ENCODE data around the gene LRP6. TPM values are rescaled to one million over a fixed set of nuclear protein-coding genes. Genes with fewer than 3 reads are reported as not detected.

The LRP6 gene
- total RNA-seq, 2 donors from 2014 or later: 1.8 to 2.0 TPM

- H3K4me1 Mint-ChIP-seq: peaks cover 2% of the 10 kb centered on the region
- no peak for ATAC-seq
- peaks cover 11% of the 10 kb centered on the region for H3K36me3 Mint-ChIP-seq (ENCODE audit: low read depth)
- H3K4me3 Mint-ChIP-seq: no peak overlapping the region
- H3K27me3 Mint-ChIP-seq: peaks cover 5% of the 10 kb centered on the region
- H3K27ac Mint-ChIP-seq: no peak overlapping the region
- DNase-seq: no peak
- H3K9me3 ChIP-seq (ENCODE audit: control insufficient read depth, low read length, poor library complexity, severe bottlenecking): no peaks in the 10 kb centered on the region
These were observed 65.5 kb downstream of the LRP6 start for GRCh38 chr12:12201274-12201758.

- DNase-seq: no peak
- no peak overlapping the region for H3K27ac Mint-ChIP-seq
- peaks cover 5% of the 10 kb centered on the region for H3K27me3 Mint-ChIP-seq
- no peaks in the 10 kb centered on the region for H3K9me3 ChIP-seq (ENCODE audit: control insufficient read depth, low read length, poor library complexity, severe bottlenecking)
- H3K36me3 Mint-ChIP-seq (ENCODE audit: low read depth): peaks cover 11% of the 10 kb centered on the region
- no peak overlapping the region for H3K4me3 Mint-ChIP-seq
- ATAC-seq: no peak
- peaks cover 2% of the 10 kb centered on the region for H3K4me1 Mint-ChIP-seq
These were observed 66.5 kb downstream of the LRP6 start for GRCh38 chr12:12200363-12200762.

- H3K4me1 Mint-ChIP-seq: peaks cover 3% of the 10 kb centered on the region
- ATAC-seq: no peak
- H3K27ac Mint-ChIP-seq: no peak overlapping the region
- no peak for DNase-seq
- H3K36me3 Mint-ChIP-seq (ENCODE audit: low read depth): peaks cover 11% of the 10 kb centered on the region
- peaks cover 9% of the 10 kb centered on the region for H3K27me3 Mint-ChIP-seq
- no peaks in the 10 kb centered on the region for H3K9me3 ChIP-seq (ENCODE audit: control insufficient read depth, low read length, poor library complexity, severe bottlenecking)
- no peak overlapping the region for H3K4me3 Mint-ChIP-seq
These were observed 68.7 kb downstream of the LRP6 start for GRCh38 chr12:12198124-12198523.

GRCh38 chr12:12197128-12197527 lies 69.7 kb downstream of the LRP6 start:
- Mint-ChIP-seq H3K27me3 (peaks cover 9% of the 10 kb centered on the region), H3K27ac (no peak overlapping the region), H3K36me3 (ENCODE audit: low read depth) (peaks cover 9% of the 10 kb centered on the region), H3K4me3 (no peak overlapping the region), H3K4me1 (peaks cover 3% of the 10 kb centered on the region)
- H3K9me3 ChIP-seq (ENCODE audit: control insufficient read depth, low read length, poor library complexity, severe bottlenecking): no peaks in the 10 kb centered on the region
- ATAC-seq: no peak
- DNase-seq: no peak

- no peak overlapping the region for H3K4me3 Mint-ChIP-seq
- no peak overlapping the region for H3K27ac Mint-ChIP-seq
- H3K36me3 Mint-ChIP-seq (ENCODE audit: low read depth): peaks cover 5% of the 10 kb centered on the region
- no peak for DNase-seq
- peaks cover 17% of the 10 kb centered on the region for H3K27me3 Mint-ChIP-seq
- no peaks in the 10 kb centered on the region for H3K9me3 ChIP-seq (ENCODE audit: control insufficient read depth, low read length, poor library complexity, severe bottlenecking)
- no peak for ATAC-seq
- H3K4me1 Mint-ChIP-seq: peaks cover 3% of the 10 kb centered on the region
These were observed 71.3 kb downstream of the LRP6 start for GRCh38 chr12:12195516-12195915.

GRCh38 chr12:12195081-12195480 lies 71.8 kb downstream of the LRP6 start:
- no peak overlapping the region for H3K27ac Mint-ChIP-seq
- H3K9me3 ChIP-seq (ENCODE audit: control insufficient read depth, low read length, poor library complexity, severe bottlenecking): no peaks in the 10 kb centered on the region
- ATAC-seq (no peak), DNase-seq (no peak)
- peaks cover 2% of the 10 kb centered on the region for H3K36me3 Mint-ChIP-seq (ENCODE audit: low read depth)
- peaks cover 17% of the 10 kb centered on the region for H3K27me3 Mint-ChIP-seq
- H3K4me1 Mint-ChIP-seq: peaks cover 3% of the 10 kb centered on the region
- no peak overlapping the region for H3K4me3 Mint-ChIP-seq

GRCh38 chr12:12194206-12194605 lies 72.6 kb downstream of the LRP6 start:
- peaks cover 2% of the 10 kb centered on the region for H3K36me3 Mint-ChIP-seq (ENCODE audit: low read depth)

GRCh38 chr12:12191008-12191407 lies 75.8 kb downstream of the LRP6 start:
- Mint-ChIP-seq H3K4me3 (no peak overlapping the region), H3K4me1 (peaks cover 3% of the 10 kb centered on the region), H3K27me3 (peaks cover 17% of the 10 kb centered on the region), H3K27ac (no peak overlapping the region), H3K36me3 (ENCODE audit: low read depth) (peaks cover 2% of the 10 kb centered on the region)
- ATAC-seq (no peak), DNase-seq (no peak)
- no peaks in the 10 kb centered on the region for H3K9me3 ChIP-seq (ENCODE audit: control insufficient read depth, low read length, poor library complexity, severe bottlenecking)

More at GRCh38 chr12:12194206-12194605, 72.6 kb downstream of the LRP6 start:
- no peaks in the 10 kb centered on the region for H3K9me3 ChIP-seq (ENCODE audit: control insufficient read depth, low read length, poor library complexity, severe bottlenecking)
- H3K4me3 Mint-ChIP-seq: no peak overlapping the region
- ATAC-seq: no peak
- H3K4me1 Mint-ChIP-seq: peaks cover 3% of the 10 kb centered on the region
- H3K27ac Mint-ChIP-seq: no peak overlapping the region
- DNase-seq: no peak
- H3K27me3 Mint-ChIP-seq: peaks cover 17% of the 10 kb centered on the region

GRCh38 chr12:12190087-12190809 lies 76.6 kb downstream of the LRP6 start:
- no peak overlapping the region for H3K27ac Mint-ChIP-seq
- DNase-seq (no peak), ATAC-seq (no peak)
- H3K27me3 Mint-ChIP-seq: peaks cover 17% of the 10 kb centered on the region
- H3K9me3 ChIP-seq (ENCODE audit: control insufficient read depth, low read length, poor library complexity, severe bottlenecking): no peaks in the 10 kb centered on the region
- H3K36me3 Mint-ChIP-seq (ENCODE audit: low read depth): peaks cover 2% of the 10 kb centered on the region
- H3K4me3 Mint-ChIP-seq: no peak overlapping the region
- H3K4me1 Mint-ChIP-seq: peaks cover 3% of the 10 kb centered on the region

GRCh38 chr12:12185414-12185813 lies 81.4 kb downstream of the LRP6 start:
- H3K36me3 Mint-ChIP-seq (ENCODE audit: low read depth): peaks cover 2% of the 10 kb centered on the region
- H3K27me3 Mint-ChIP-seq: peaks cover 4% of the 10 kb centered on the region
- no peaks in the 10 kb centered on the region for H3K9me3 ChIP-seq (ENCODE audit: control insufficient read depth, low read length, poor library complexity, severe bottlenecking)
- no peak overlapping the region for H3K4me3 Mint-ChIP-seq
- H3K27ac Mint-ChIP-seq: no peak overlapping the region
- H3K4me1 Mint-ChIP-seq: peaks cover 2% of the 10 kb centered on the region
- no peak for ATAC-seq
- DNase-seq: no peak

- DNase-seq: no peak
These were observed 84.0 kb downstream of the LRP6 start for GRCh38 chr12:12182703-12183365.

GRCh38 chr12:12181511-12181910 lies 85.3 kb downstream of the LRP6 start:
- Mint-ChIP-seq H3K27me3 (peaks cover 6% of the 10 kb centered on the region), H3K4me1 (peaks cover 2% of the 10 kb centered on the region), H3K27ac (no peak overlapping the region), H3K4me3 (no peak overlapping the region), H3K36me3 (ENCODE audit: low read depth) (peaks cover 2% of the 10 kb centered on the region)
- DNase-seq (no peak), ATAC-seq (no peak)
- no peaks in the 10 kb centered on the region for H3K9me3 ChIP-seq (ENCODE audit: control insufficient read depth, low read length, poor library complexity, severe bottlenecking)

More at GRCh38 chr12:12182703-12183365, 84.0 kb downstream of the LRP6 start:
- ATAC-seq: no peak
- H3K9me3 ChIP-seq (ENCODE audit: control insufficient read depth, low read length, poor library complexity, severe bottlenecking): no peaks in the 10 kb centered on the region
- Mint-ChIP-seq H3K36me3 (ENCODE audit: low read depth) (peaks cover 2% of the 10 kb centered on the region), H3K27ac (no peak overlapping the region), H3K4me3 (no peak overlapping the region), H3K4me1 (peaks cover 2% of the 10 kb centered on the region), H3K27me3 (no peaks in the 10 kb centered on the region)

- ATAC-seq: no peak
- H3K4me3 Mint-ChIP-seq: no peak overlapping the region
- H3K9me3 ChIP-seq (ENCODE audit: control insufficient read depth, low read length, poor library complexity, severe bottlenecking): no peaks in the 10 kb centered on the region
- peaks cover 12% of the 10 kb centered on the region for H3K27me3 Mint-ChIP-seq
- H3K27ac Mint-ChIP-seq: no peak overlapping the region
- DNase-seq: no peak
- H3K36me3 Mint-ChIP-seq (ENCODE audit: low read depth): peaks cover 2% of the 10 kb centered on the region
- H3K4me1 Mint-ChIP-seq: peaks cover 2% of the 10 kb centered on the region
These were observed 86.3 kb downstream of the LRP6 start for GRCh38 chr12:12180575-12180974.

All from T-helper 17 cell (primary cell).